H9 (cell line): ENCODE data around the gene NDE1. TPM values are rescaled to one million over a fixed set of nuclear protein-coding genes. Genes with fewer than 3 reads are reported as not detected.
A peak's percentile ranks its signal among the peaks of the same experiment; 100 is the strongest.

Source experiments
- DNase-seq: peaks from one replicate; pipeline ENCODE4 v3.0.0-alpha.2; 2017
- H2AFZ ChIP-seq: one replicate; pipeline ENCODE4 v1.6.1; 2013; ENCODE audit warnings: mild to moderate bottlenecking, low read length, control low read depth, moderate library complexity
- H2AK5ac ChIP-seq: 2 replicates; pipeline ENCODE4 v1.6.1; 2013; ENCODE audit warnings: low read length, control low read depth, mixed read lengths; ENCODE audit not compliant: insufficient read length
- H2BK120ac ChIP-seq: one replicate; pipeline ENCODE4 v1.6.1; 2013; ENCODE audit warnings: low read depth, mild to moderate bottlenecking, low read length, control low read depth, inconsistent platforms; ENCODE audit not compliant: poor library complexity, severe bottlenecking
- H2BK12ac ChIP-seq: 2 replicates; pipeline ENCODE4 v1.6.1; 2013; ENCODE audit warnings: low read length, control low read depth, mixed read lengths, low read depth; ENCODE audit not compliant: insufficient read length
- H2BK15ac ChIP-seq: 2 replicates; pipeline ENCODE4 v1.6.1; 2013; ENCODE audit warnings: low read depth, low read length, control low read depth
- H2BK20ac ChIP-seq: one replicate; pipeline ENCODE4 v1.6.1; 2013; ENCODE audit warnings: low read depth, mild to moderate bottlenecking, low read length, control low read depth, inconsistent platforms; ENCODE audit not compliant: poor library complexity, severe bottlenecking
- H2BK5ac ChIP-seq: 2 replicates; pipeline ENCODE4 v1.6.1; 2013; ENCODE audit warnings: low read length, control low read depth, mixed read lengths; ENCODE audit not compliant: insufficient read length
- H3K14ac ChIP-seq: 2 replicates; pipeline ENCODE4 v1.6.1; 2013; ENCODE audit warnings: low read length, control low read depth; ENCODE audit not compliant: insufficient read depth
- H3K18ac ChIP-seq: 2 replicates; pipeline ENCODE4 v1.6.1; 2013; ENCODE audit warnings: low read depth, mild to moderate bottlenecking, mixed read lengths, low read length, control low read depth; ENCODE audit not compliant: insufficient read length
- H3K23ac ChIP-seq: 2 replicates; pipeline ENCODE4 v1.6.1; 2013; ENCODE audit warnings: low read length, control low read depth, mixed read lengths, low read depth; ENCODE audit not compliant: insufficient read length
- H3K23me2 ChIP-seq: 2 replicates; pipeline ENCODE4 v1.6.1; 2013; ENCODE audit warnings: low read depth, mild to moderate bottlenecking, mixed read lengths, low read length, control low read depth; ENCODE audit not compliant: insufficient read length, poor library complexity, severe bottlenecking
- H3K27ac ChIP-seq: 2 replicates; pipeline ENCODE4 v1.5.1; 2013; ENCODE audit warnings: low read length, control low read depth, mixed read lengths, low read depth; ENCODE audit not compliant: insufficient read length
- H3K27me3 ChIP-seq: 2 replicates; pipeline ENCODE4 v1.6.1; 2013; ENCODE audit warnings: low read length, control low read depth, inconsistent platforms; ENCODE audit not compliant: insufficient read depth
- H3K4ac ChIP-seq: 2 replicates; pipeline ENCODE4 v1.6.1; 2013; ENCODE audit warnings: low read depth, mild to moderate bottlenecking, control low read depth, inconsistent platforms, low read length, moderate library complexity
- H3K4me1 ChIP-seq: 2 replicates; pipeline ENCODE4 v1.6.1; 2013; ENCODE audit warnings: low read length, control low read depth, inconsistent platforms; ENCODE audit not compliant: insufficient read depth
- H3K4me2 ChIP-seq: 2 replicates; pipeline ENCODE4 v1.6.1; 2013; ENCODE audit warnings: low read length, control low read depth, mixed read lengths; ENCODE audit not compliant: insufficient read length, insufficient read depth
- H3K56ac ChIP-seq: 2 replicates; pipeline ENCODE4 v1.6.1; 2013; ENCODE audit warnings: low read depth, mild to moderate bottlenecking, mixed read lengths, low read length, control low read depth; ENCODE audit not compliant: insufficient read length
- H3K79me1 ChIP-seq: 2 replicates; pipeline ENCODE4 v1.6.1; 2013; ENCODE audit warnings: low read depth, mild to moderate bottlenecking, moderate library complexity, low read length, control low read depth, inconsistent platforms; ENCODE audit not compliant: insufficient read depth, poor library complexity, severe bottlenecking
- H3K79me2 ChIP-seq: 2 replicates; pipeline ENCODE4 v1.6.1; 2013; ENCODE audit warnings: low read length, control low read depth, inconsistent platforms; ENCODE audit not compliant: insufficient read depth
- H3K9ac ChIP-seq: 2 replicates; pipeline ENCODE4 v1.6.1; 2013; ENCODE audit warnings: low read length, control low read depth, mixed read lengths; ENCODE audit not compliant: insufficient read length; ENCODE audit errors: extremely low read depth
- H3K9me3 ChIP-seq: one replicate; pipeline ENCODE4 v1.6.1; 2013; ENCODE audit warnings: low read depth, low read length, inconsistent platforms; ENCODE audit not compliant: control insufficient read depth
- H3T11ph ChIP-seq: one replicate; pipeline ENCODE4 v1.6.1; 2013; ENCODE audit warnings: mild to moderate bottlenecking, low read length, control low read depth, inconsistent platforms
- H4K20me1 ChIP-seq: one replicate; pipeline ENCODE4 v1.6.1; 2013; ENCODE audit not compliant: control insufficient read depth, insufficient read length, insufficient read depth
- H4K5ac ChIP-seq: 2 replicates; pipeline ENCODE4 v1.6.1; 2013; ENCODE audit warnings: low read depth, mild to moderate bottlenecking, mixed read lengths, low read length, control low read depth; ENCODE audit not compliant: insufficient read length
- H4K8ac ChIP-seq: replicated peaks from 2 replicates; pipeline ENCODE4 v1.6.1; 2013; ENCODE audit warnings: low read length, control low read depth, mixed read lengths, low read depth; ENCODE audit not compliant: insufficient read length
- H4K91ac ChIP-seq: 2 replicates; pipeline ENCODE4 v1.6.1; 2013; ENCODE audit warnings: low read depth, mild to moderate bottlenecking, moderate library complexity, mixed read lengths, low read length, control low read depth; ENCODE audit not compliant: insufficient read length
- H3K27ac Mint-ChIP-seq, 3 experiments: 2 replicates in 2 of 3; 3 replicates in 1 of 3; pipeline ENCODE4 v1.8.0; 2020 to 2021; ENCODE audit warnings: mixed read lengths in 3 of 3, mild to moderate bottlenecking in 1 of 3, moderate library complexity in 1 of 3
- H3K27me3 Mint-ChIP-seq: 2 replicates; pipeline ENCODE4 v1.8.0; 2021; ENCODE audit warnings: low read depth, mild to moderate bottlenecking, moderate library complexity, mixed read lengths
- H3K36me3 Mint-ChIP-seq, 3 experiments: 2 replicates in 2 of 3; 3 replicates in 1 of 3; pipeline ENCODE4 v1.8.0; 2020 to 2021; ENCODE audit warnings: low read depth in 3 of 3, mixed read lengths in 3 of 3; ENCODE audit not compliant: insufficient read depth in 1 of 3
- H3K4me1 Mint-ChIP-seq, 2 experiments: 2 replicates each; pipeline ENCODE4 v1.8.0; 2020; ENCODE audit warnings: mixed read lengths in 2 of 2
- H3K4me3 Mint-ChIP-seq, 2 experiments: 2 replicates in 1 of 2; 3 replicates in 1 of 2; pipeline ENCODE4 v1.8.0; 2020 to 2021; ENCODE audit warnings: mild to moderate bottlenecking in 2 of 2, mixed read lengths in 2 of 2, moderate library complexity in 1 of 2
- H3K9me3 Mint-ChIP-seq, 2 experiments: 2 replicates in 1 of 2; 3 replicates in 1 of 2; pipeline ENCODE4 v1.8.0; 2020; ENCODE audit warnings: mild to moderate bottlenecking in 2 of 2, mixed read lengths in 2 of 2, moderate library complexity in 1 of 2
- WGBS: extraction: QIAGEN DNeasy Blood & Tissue Kit; methylation state at CpG from one replicate; pipeline ENCODE4 v1.1.7; 2013; ENCODE audit warnings: missing lambda C conversion rate, low lambda C conversion rate, mixed read lengths; ENCODE audit not compliant: insufficient read length; ENCODE audit errors: extremely low coverage; 5-methylcytosine and 5-hydroxymethylcytosine counted together
- total RNA-seq: library from RNA; stranded (reverse); gene quantifications from 2 replicates; pipeline ENCODE4 v1.2.1, GENCODE V29; 2021
- TF ChIP-seq, protein P1 (sequence below): fragments of 200-600 bp; sonication (generic); conservative IDR thresholded peaks from 3 replicates; pipeline ENCODE4 v1.8.0; 2021; ENCODE audit warnings: antibody characterized with exemption, mild to moderate bottlenecking

NDE1 gene
- total RNA-seq, 1 experiment from 2014 or later = 49.6 TPM

DNA sequence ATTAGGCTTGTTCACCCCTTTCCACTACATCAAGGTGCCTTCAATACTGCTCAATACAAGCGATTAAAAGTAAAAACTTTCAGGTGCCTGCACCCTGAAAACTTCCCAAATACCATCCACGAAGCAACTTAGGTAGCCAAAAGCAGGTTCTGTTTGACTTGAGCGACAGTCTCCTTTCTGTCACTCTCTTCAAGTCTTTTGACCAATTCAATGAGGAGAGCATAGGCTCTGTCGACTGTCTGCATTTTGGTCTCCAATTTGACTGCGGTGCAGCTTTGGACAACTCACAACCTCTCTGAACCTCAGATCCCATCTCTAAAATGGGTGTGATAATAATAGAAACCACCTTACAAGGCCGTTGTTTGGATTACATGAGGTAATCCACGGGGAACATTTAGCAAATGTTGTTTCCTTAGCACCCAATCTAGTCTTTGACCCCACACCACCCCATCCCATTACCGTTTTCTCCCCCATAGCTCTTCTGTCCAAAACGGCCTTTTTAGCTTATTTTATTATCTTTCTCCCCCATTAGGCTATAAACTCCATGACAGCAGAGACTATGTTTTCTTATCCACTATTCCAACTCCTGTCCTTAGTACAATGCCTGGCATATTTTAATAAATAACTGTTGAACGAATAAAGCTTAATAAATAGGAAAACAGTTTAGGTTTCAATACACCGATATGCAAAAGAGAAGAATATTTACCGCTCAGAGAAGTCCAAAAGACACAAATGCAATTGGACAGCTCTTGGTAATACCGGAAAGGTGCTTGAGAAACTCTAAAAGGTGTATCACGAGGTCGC, 8.1 kb upstream of the NDE1 start:
- H3K23ac ChIP-seq = no peak overlapping the region
- H3K4me1 ChIP-seq = no peaks in the 10 kb centered on the region
- H2AFZ ChIP-seq = no peak overlapping the region
- no peak overlapping the region for H2BK12ac ChIP-seq
- H2BK5ac ChIP-seq = no peak overlapping the region
- peaks cover 4% of the 10 kb centered on the region for H3K23me2 ChIP-seq
- H3K56ac ChIP-seq = no peak overlapping the region
- Mint-ChIP-seq H3K27ac (peak overlapping the region in 2 of 3 experiments; percentile 65 to 90; a peak in 3 of 7 replicates), H3K4me3 (peak overlapping the region; percentile 85 to 90), H3K4me1 (peaks cover 15 to 16% of the 10 kb centered on the region in 2 experiments), H3K27me3 (no peaks in the 10 kb centered on the region), H3K36me3 (peaks cover 12 to 21% (median 21%) of the 10 kb centered on the region in 3 experiments; a peak in 6 of 7 replicates), H3K9me3 (no peaks in the 10 kb centered on the region)
- DNase-seq = no peak
- no peak overlapping the region for H3K4ac ChIP-seq
- H3T11ph ChIP-seq = no peak overlapping the region
- no peaks in the 10 kb centered on the region for H3K27me3 ChIP-seq
- H2BK120ac ChIP-seq = no peak overlapping the region
- no peak overlapping the region for H4K91ac ChIP-seq
- H4K5ac ChIP-seq = no peak overlapping the region
- H3K79me2 ChIP-seq = peaks cover 6% of the 10 kb centered on the region
- H4K20me1 ChIP-seq = no peaks in the 10 kb centered on the region
- TF ChIP-seq, protein P1, sequence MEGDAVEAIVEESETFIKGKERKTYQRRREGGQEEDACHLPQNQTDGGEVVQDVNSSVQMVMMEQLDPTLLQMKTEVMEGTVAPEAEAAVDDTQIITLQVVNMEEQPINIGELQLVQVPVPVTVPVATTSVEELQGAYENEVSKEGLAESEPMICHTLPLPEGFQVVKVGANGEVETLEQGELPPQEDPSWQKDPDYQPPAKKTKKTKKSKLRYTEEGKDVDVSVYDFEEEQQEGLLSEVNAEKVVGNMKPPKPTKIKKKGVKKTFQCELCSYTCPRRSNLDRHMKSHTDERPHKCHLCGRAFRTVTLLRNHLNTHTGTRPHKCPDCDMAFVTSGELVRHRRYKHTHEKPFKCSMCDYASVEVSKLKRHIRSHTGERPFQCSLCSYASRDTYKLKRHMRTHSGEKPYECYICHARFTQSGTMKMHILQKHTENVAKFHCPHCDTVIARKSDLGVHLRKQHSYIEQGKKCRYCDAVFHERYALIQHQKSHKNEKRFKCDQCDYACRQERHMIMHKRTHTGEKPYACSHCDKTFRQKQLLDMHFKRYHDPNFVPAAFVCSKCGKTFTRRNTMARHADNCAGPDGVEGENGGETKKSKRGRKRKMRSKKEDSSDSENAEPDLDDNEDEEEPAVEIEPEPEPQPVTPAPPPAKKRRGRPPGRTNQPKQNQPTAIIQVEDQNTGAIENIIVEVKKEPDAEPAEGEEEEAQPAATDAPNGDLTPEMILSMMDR = no peak
- no peak overlapping the region for H2AK5ac ChIP-seq
- H2BK20ac ChIP-seq = no peak overlapping the region
- no peaks in the 10 kb centered on the region for H3K9me3 ChIP-seq
- H2BK15ac ChIP-seq = no peak overlapping the region
- no CpG with 5 or more reads among the region's 15 CpGs for WGBS
- H3K14ac ChIP-seq = no peak overlapping the region
- H3K18ac ChIP-seq = no peak overlapping the region
- H4K8ac ChIP-seq = no peak overlapping the region
- H3K4me2 ChIP-seq = peak overlapping the region; percentile 63
- H3K27ac ChIP-seq = no peak overlapping the region
- peak overlapping the region; percentile 74 for H3K9ac ChIP-seq
- peaks cover 3% of the 10 kb centered on the region for H3K79me1 ChIP-seq
